Measurements from ENCODE around the gene GALT.
A peak's percentile ranks its signal among the peaks of the same experiment; 100 is the strongest.

The GALT gene

DNA sequence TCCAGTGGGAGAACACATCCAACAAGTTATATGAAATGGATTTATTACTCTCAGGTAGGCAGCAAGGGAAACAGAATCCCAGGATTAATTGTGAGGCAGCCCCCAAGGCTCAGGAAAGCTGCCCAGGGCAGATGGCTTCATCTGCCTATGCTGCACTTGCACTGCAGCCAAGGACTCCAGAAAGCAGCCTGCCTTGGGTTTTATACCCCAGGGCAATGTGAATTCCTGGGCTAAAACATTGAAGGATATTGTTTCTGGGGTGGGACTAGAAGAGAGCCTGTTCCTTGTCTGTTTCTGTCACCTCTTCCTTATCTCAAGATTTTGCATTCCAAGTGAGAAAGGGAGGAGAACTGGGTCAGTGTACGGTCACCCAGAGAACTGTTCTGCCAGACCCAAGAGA, 24.8 kb downstream of the GALT start:
- H3K27ac ChIP-seq (ENCODE audit: low read depth, low read length) = no peak overlapping the region
- no peak overlapping the region for H3K4me2 ChIP-seq (ENCODE audit: low read length)
- H3K9me3 ChIP-seq (ENCODE audit: control insufficient read depth, insufficient read depth, low read length) = no peaks in the 10 kb centered on the region
- H3K4me3 ChIP-seq (ENCODE audit: low read length) = no peak overlapping the region
- no peaks in the 10 kb centered on the region for H3K36me3 ChIP-seq (ENCODE audit: control insufficient read depth, low read length)
- H4K20me1 ChIP-seq (ENCODE audit: control insufficient read depth, insufficient read depth, low read depth, low read length) = no peaks in the 10 kb centered on the region
- no peaks in the 10 kb centered on the region for H3F3A ChIP-seq (ENCODE audit: control insufficient read depth, insufficient read depth)
- H3K79me2 ChIP-seq (ENCODE audit: control insufficient read depth, low read length) = no peaks in the 10 kb centered on the region
- 0 out of 2 replicates have a peak, but pooled peaks cover under 1% of the 10 kb centered on the region for H3K4me1 ChIP-seq (ENCODE audit: control insufficient read depth, low read length)
- TF ChIP-seq, protein P1, sequence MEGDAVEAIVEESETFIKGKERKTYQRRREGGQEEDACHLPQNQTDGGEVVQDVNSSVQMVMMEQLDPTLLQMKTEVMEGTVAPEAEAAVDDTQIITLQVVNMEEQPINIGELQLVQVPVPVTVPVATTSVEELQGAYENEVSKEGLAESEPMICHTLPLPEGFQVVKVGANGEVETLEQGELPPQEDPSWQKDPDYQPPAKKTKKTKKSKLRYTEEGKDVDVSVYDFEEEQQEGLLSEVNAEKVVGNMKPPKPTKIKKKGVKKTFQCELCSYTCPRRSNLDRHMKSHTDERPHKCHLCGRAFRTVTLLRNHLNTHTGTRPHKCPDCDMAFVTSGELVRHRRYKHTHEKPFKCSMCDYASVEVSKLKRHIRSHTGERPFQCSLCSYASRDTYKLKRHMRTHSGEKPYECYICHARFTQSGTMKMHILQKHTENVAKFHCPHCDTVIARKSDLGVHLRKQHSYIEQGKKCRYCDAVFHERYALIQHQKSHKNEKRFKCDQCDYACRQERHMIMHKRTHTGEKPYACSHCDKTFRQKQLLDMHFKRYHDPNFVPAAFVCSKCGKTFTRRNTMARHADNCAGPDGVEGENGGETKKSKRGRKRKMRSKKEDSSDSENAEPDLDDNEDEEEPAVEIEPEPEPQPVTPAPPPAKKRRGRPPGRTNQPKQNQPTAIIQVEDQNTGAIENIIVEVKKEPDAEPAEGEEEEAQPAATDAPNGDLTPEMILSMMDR (IDR thresholded peaks at IDR 0.05; ENCODE audit: low read depth, low read length, poor library complexity, severe bottlenecking) = no peak
- no peak for TF ChIP-seq EZH2phosphoT487 (IDR thresholded peaks at IDR 0.05; ENCODE audit: borderline replicate concordance, low read length)
- no peaks in the 10 kb centered on the region for H3K9me2 ChIP-seq (replicated peaks; ENCODE audit: control insufficient read depth, low read length)
- H3K27me3 ChIP-seq (ENCODE audit: control insufficient read depth, low read length) = no peaks in the 10 kb centered on the region

DNA sequence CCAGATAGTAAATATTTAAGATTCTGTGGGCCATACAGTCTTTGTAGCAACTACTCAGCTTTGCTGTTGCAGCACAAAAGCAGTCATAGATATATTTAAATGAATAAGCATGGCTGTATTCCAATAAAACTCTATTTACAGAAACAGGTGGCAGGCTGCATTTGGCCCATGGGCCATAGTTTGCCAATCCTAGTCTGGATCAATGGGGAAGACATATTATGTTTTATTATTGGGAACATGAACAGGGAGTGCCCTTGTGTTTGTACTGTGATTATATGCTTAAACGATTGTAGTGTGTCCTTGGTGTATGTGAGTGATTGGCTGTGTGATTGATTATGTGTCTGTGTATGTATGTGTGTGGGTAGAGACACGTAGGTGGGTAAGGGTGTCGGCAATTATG, 28.0 kb downstream of the GALT start:
- Histone ChIP-seq H4K20me1 (ENCODE audit: control insufficient read depth, insufficient read depth, low read depth, low read length) (no peaks in the 10 kb centered on the region), H3K36me3 (ENCODE audit: control insufficient read depth, low read length) (no peaks in the 10 kb centered on the region), H3K79me2 (ENCODE audit: control insufficient read depth, low read length) (no peaks in the 10 kb centered on the region), H3F3A (ENCODE audit: control insufficient read depth, insufficient read depth) (no peaks in the 10 kb centered on the region), H3K4me3 (ENCODE audit: low read length) (no peak overlapping the region), H3K9me3 (ENCODE audit: control insufficient read depth, insufficient read depth, low read length) (no peaks in the 10 kb centered on the region), H3K27ac (ENCODE audit: low read depth, low read length) (no peak overlapping the region), H3K4me1 (ENCODE audit: control insufficient read depth, low read length) (no peaks in the 10 kb centered on the region), H3K9me2 (replicated peaks; ENCODE audit: control insufficient read depth, low read length) (no peaks in the 10 kb centered on the region), H3K27me3 (ENCODE audit: control insufficient read depth, low read length) (no peaks in the 10 kb centered on the region), H3K4me2 (ENCODE audit: low read length) (no peak overlapping the region)
- TF ChIP-seq, protein P1 (IDR thresholded peaks at IDR 0.05; ENCODE audit: low read depth, low read length, poor library complexity, severe bottlenecking) = no peak
- TF ChIP-seq EZH2phosphoT487 (IDR thresholded peaks at IDR 0.05; ENCODE audit: borderline replicate concordance, low read length) = no peak

DNA sequence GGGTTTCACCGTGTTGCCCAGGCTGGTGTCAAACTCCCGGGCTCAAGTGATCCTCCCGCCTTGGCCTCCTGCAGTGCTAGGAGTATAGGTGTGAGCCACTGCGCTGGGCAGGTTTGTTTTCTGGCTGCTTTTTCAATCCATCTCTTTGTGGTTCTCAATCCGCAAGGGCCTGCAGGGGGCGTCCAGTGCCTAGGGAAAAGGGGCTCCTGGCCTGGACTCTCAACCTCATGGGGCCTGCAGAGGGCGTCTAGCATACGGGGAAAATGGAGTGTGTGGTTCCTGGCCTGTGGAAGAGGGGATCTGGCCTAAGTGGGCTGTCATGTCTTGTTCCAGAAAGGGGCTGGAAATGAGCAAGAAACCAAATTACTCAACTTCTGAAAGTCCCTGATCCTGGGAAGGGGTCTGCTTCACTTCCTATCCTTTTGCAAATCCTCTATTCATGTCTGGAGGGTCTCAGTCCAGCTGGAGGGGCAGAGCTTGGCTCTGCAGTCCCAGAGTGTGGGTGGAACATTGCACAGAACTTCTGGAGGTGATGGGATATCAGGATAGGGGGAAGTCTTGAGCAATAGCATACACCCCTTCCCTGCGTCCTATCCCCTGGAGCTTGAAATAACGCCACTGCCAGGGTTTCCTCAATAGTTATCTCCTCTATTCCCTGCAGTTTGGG, 28.7 kb downstream of the GALT start:
- no peaks in the 10 kb centered on the region for H4K20me1 ChIP-seq (ENCODE audit: control insufficient read depth, insufficient read depth, low read depth, low read length)
- TF ChIP-seq, protein P1 (IDR thresholded peaks at IDR 0.05; ENCODE audit: low read depth, low read length, poor library complexity, severe bottlenecking) = peak; percentile 97
- no peak for TF ChIP-seq EZH2phosphoT487 (IDR thresholded peaks at IDR 0.05; ENCODE audit: borderline replicate concordance, low read length)

More for the DNA sequence above, 28.7 kb downstream of the GALT start:
- no peak overlapping the region for H3K27ac ChIP-seq (ENCODE audit: low read depth, low read length)
- no peaks in the 10 kb centered on the region for H3K36me3 ChIP-seq (ENCODE audit: control insufficient read depth, low read length)
- H3K4me2 ChIP-seq (ENCODE audit: low read length) = no peak overlapping the region
- no peaks in the 10 kb centered on the region for H3K9me2 ChIP-seq (replicated peaks; ENCODE audit: control insufficient read depth, low read length)
- H3K4me3 ChIP-seq (ENCODE audit: low read length) = no peak overlapping the region
- H3K9me3 ChIP-seq (ENCODE audit: control insufficient read depth, insufficient read depth, low read length) = no peaks in the 10 kb centered on the region
- no peaks in the 10 kb centered on the region for H3K79me2 ChIP-seq (ENCODE audit: control insufficient read depth, low read length)
- H3K27me3 ChIP-seq (ENCODE audit: control insufficient read depth, low read length) = no peaks in the 10 kb centered on the region
- H3F3A ChIP-seq (ENCODE audit: control insufficient read depth, insufficient read depth) = no peaks in the 10 kb centered on the region
- H3K4me1 ChIP-seq (ENCODE audit: control insufficient read depth, low read length) = no peaks in the 10 kb centered on the region

All from DOHH2 (cell line).